Measurements from ENCODE around the gene TMED3. TPM values are rescaled to one million over a fixed set of nuclear protein-coding genes. Genes with fewer than 3 reads are reported as not detected.

TMED3 gene
- total and polyA plus RNA-seq, 4 donors: 47.9 to 71.1 (median 54.5) TPM

DNA sequence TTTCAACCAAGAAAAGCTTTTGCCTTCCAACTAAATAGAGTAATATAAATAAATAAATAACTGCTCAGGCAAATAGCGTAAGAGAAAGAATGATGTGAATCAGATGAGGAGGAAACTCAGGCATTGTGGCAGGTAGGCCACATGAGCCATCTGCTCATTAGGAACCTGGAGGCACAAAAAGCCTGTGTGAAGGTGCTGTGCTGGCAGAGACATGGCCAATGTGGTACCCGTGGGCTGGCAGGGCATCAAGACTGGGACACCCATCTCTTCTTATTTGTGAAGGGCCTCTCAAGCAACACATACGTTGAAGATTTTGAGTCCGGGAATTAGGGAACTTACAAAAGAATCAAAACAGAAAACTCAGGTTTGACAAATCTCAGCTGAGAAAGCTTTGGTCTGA, 18.9 kb upstream of the TMED3 start:
- Histone ChIP-seq H3K4me1 (ENCODE audit: control insufficient read depth in 1 of 2, insufficient read depth in 2 of 2, low read length in 2 of 2) (no peaks in the 10 kb centered on the region), H3K27me3 (ENCODE audit: control insufficient read depth in 1 of 2, insufficient read depth in 2 of 2, low read length in 1 of 2) (no peaks in the 10 kb centered on the region), H3K9me3 (ENCODE audit: control insufficient read depth, low read length) (no peaks in the 10 kb centered on the region), H3K27ac (ENCODE audit: low read depth in 1 of 2, low read length in 2 of 2) (no peak overlapping the region), H3K36me3 (ENCODE audit: control insufficient read depth in 1 of 2, insufficient read depth in 2 of 2, low read length in 1 of 2) (no peaks in the 10 kb centered on the region), H3K4me3 (ENCODE audit: low read length in 2 of 2) (no peak overlapping the region)
- DNase-seq (no peak), ATAC-seq (ENCODE audit: low FRiP score) (no peak)
- intact Hi-C loops (cut with DNase I): no loop called here
- 82 to 83% methylated on average over 4 of the region's 4 CpGs for WGBS, 2 donors

DNA sequence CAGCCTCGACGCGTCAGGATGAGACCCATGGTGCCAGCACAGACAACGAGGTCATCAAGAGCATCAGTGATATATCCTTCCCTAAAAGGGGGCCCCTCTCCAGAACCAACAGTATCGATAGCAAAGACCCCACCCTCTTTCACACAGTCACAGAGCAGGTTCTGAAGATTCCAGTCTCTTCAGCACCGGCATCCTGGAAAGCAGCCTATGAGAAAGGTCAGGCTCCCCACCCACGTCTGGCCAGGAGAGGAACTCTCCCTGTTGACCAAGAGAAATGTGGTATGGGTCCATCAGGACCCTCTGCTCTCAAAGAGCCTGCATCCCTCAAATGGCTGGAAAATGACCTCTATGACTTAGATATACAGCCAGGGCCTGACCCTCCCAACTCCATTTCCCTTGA, 16.8 kb upstream of the TMED3 start:
- intact Hi-C loops (cut with DNase I): no loop called here
- ATAC-seq (ENCODE audit: low FRiP score) (no peak), DNase-seq (no peak)
- no peaks in the 10 kb centered on the region for H3K9me3 ChIP-seq (ENCODE audit: control insufficient read depth, low read length)
- no peaks in the 10 kb centered on the region for H3K36me3 ChIP-seq (ENCODE audit: control insufficient read depth in 1 of 2, insufficient read depth in 2 of 2, low read length in 1 of 2)
- H3K4me1 ChIP-seq (ENCODE audit: control insufficient read depth in 1 of 2, insufficient read depth in 2 of 2, low read length in 2 of 2): no peaks in the 10 kb centered on the region
- no peaks in the 10 kb centered on the region for H3K27me3 ChIP-seq (ENCODE audit: control insufficient read depth in 1 of 2, insufficient read depth in 2 of 2, low read length in 1 of 2)
- no peak overlapping the region for H3K27ac ChIP-seq (ENCODE audit: low read depth in 1 of 2, low read length in 2 of 2)
- H3K4me3 ChIP-seq (ENCODE audit: low read length in 2 of 2): no peak overlapping the region
- 68 to 71% methylated on average over 7 of the region's 7 CpGs for WGBS, 2 donors

- ATAC-seq (ENCODE audit: low FRiP score): no peak
- Histone ChIP-seq H3K9me3 (ENCODE audit: control insufficient read depth, low read length) (no peaks in the 10 kb centered on the region), H3K27ac (ENCODE audit: low read depth in 1 of 2, low read length in 2 of 2) (no peak overlapping the region), H3K27me3 (ENCODE audit: control insufficient read depth in 1 of 2, insufficient read depth in 2 of 2, low read length in 1 of 2) (no peaks in the 10 kb centered on the region), H3K36me3 (ENCODE audit: control insufficient read depth in 1 of 2, insufficient read depth in 2 of 2, low read length in 1 of 2) (no peaks in the 10 kb centered on the region), H3K4me1 (ENCODE audit: control insufficient read depth in 1 of 2, insufficient read depth in 2 of 2, low read length in 2 of 2) (no peaks in the 10 kb centered on the region), H3K4me3 (ENCODE audit: low read length in 2 of 2) (no peak overlapping the region)
- WGBS, 2 donors: 44 to 49% methylated on average over 4 of the region's 4 CpGs
- intact Hi-C loops (cut with DNase I): no loop called here
- DNase-seq: no peak
Measured at GRCh38 chr15:79296583-79296982, 14.3 kb upstream of the TMED3 start.

DNA sequence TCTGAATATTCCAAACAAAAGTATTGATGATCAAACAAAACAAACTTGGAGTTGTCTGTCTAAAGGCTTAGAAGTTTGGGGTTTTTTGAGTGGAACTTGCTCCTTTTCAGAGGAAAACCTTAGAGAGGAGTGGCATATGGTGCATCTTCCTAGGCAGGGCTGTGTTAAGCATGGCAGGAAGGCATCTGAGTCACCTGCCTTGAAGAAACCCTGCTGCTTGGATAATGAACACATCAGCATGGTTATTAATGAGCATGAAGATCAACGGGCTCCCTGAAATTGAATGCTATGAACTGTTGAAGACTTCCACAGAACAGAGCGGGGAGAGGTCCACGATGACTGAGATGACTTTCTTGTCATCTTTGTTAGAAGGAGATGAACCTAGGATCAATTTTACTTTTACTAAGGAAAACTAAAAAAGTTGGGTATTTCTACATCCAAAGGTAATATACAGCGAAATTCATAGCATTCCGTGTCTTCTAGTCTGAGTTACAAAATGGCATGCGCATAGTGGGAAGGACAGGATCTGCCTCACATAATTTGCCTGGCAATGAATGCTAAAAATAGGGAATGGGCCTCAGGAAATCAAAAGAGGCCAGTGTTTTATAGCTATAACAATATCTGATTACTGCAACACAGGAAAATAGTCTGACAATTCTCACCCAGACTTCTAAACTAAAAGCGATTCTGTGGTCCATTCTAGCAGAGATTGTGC, 11.6 kb upstream of the TMED3 start:
- H3K36me3 ChIP-seq (ENCODE audit: control insufficient read depth in 1 of 2, insufficient read depth in 2 of 2, low read length in 1 of 2): no peaks in the 10 kb centered on the region
- ATAC-seq (ENCODE audit: low FRiP score) (no peak), DNase-seq (no peak)
- intact Hi-C loops (cut with DNase I): no loop called here
- no peak overlapping the region for H3K27ac ChIP-seq (ENCODE audit: low read depth in 1 of 2, low read length in 2 of 2)
- H3K4me3 ChIP-seq (ENCODE audit: low read length in 2 of 2): no peak overlapping the region
- no peaks in the 10 kb centered on the region for H3K27me3 ChIP-seq (ENCODE audit: control insufficient read depth in 1 of 2, insufficient read depth in 2 of 2, low read length in 1 of 2)
- no peaks in the 10 kb centered on the region for H3K9me3 ChIP-seq (ENCODE audit: control insufficient read depth, low read length)
- 82 to 83% methylated on average over 7 of the region's 7 CpGs for WGBS, 2 donors
- H3K4me1 ChIP-seq (ENCODE audit: control insufficient read depth in 1 of 2, insufficient read depth in 2 of 2, low read length in 2 of 2): no peaks in the 10 kb centered on the region

DNA sequence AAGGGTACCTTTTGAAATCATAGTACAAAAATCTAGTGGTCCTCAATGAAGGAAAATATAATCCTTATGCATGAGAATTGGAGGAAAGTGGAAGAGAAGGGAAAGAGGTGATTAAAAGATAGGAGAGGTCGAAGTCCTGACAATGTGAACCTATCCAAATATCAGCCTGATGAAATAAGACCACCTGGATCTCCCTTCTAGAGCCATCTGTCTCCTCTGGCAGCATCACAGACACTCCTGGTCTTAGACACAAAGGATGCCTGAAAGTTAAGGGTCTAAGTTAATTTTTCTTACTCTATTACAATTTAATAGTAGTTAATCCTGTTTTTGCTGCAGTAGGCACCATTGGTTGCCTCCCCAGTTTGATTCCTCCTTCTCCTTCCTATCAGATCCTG, 11.1 kb upstream of the TMED3 start:
- no peaks in the 10 kb centered on the region for H3K9me3 ChIP-seq (ENCODE audit: control insufficient read depth, low read length)
- no peaks in the 10 kb centered on the region for H3K4me1 ChIP-seq (ENCODE audit: control insufficient read depth in 1 of 2, insufficient read depth in 2 of 2, low read length in 2 of 2)
- DNase-seq (no peak), ATAC-seq (ENCODE audit: low FRiP score) (no peak)
- intact Hi-C loops (cut with DNase I): no loop called here
- no peaks in the 10 kb centered on the region for H3K27me3 ChIP-seq (ENCODE audit: control insufficient read depth in 1 of 2, insufficient read depth in 2 of 2, low read length in 1 of 2)
- no peak overlapping the region for H3K4me3 ChIP-seq (ENCODE audit: low read length in 2 of 2)
- no peak overlapping the region for H3K27ac ChIP-seq (ENCODE audit: low read depth in 1 of 2, low read length in 2 of 2)
- 52 to 61% methylated on average over 1 of the region's 1 CpG for WGBS, 2 donors
- H3K36me3 ChIP-seq (ENCODE audit: control insufficient read depth in 1 of 2, insufficient read depth in 2 of 2, low read length in 1 of 2): no peaks in the 10 kb centered on the region

DNA sequence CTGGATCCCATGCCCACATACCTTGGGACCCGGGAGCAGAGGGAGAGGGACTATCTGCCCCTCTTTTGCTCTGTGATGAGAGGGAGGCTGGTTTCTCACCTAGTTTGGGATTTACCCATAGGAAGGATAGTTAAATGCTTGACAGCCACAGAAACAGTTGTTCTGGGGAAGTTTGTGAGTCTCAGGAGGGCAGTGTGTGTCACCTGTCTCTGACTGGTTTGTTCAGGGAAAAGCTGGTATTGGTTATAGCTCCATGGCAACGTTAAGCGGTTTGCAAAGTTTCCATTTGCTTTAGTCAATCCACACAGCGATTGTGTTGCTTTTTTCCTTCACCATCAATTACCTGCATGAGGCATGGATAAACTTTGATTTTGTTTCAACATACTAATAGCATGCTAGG, 3.7 kb upstream of the TMED3 start:
- intact Hi-C loops (cut with DNase I): no loop called here
- no peak for DNase-seq

DNA sequence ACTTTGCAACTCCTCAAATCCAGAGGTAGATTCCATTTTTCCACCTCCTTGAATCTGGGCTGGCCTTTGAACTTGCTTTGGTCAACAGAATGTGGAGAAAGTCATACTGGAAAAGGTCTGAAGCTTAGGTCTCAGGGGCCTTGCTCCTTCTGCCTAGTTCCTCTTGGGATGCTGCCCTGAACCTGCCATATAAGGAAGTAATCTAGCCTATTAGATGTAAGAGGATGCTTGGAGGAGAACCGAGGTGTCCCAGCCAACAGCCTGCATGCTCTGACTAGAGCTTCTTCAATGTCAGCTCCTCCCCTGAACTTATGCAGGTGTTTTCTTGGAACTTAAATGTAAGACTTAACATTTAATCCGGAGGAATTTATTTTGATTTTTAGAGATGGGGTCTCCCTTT, 2.0 kb upstream of the TMED3 start:
- H3K27me3 ChIP-seq (ENCODE audit: control insufficient read depth in 1 of 2, insufficient read depth in 2 of 2, low read length in 1 of 2): no peaks in the 10 kb centered on the region
- ATAC-seq (ENCODE audit: low FRiP score): no peak
- H3K36me3 ChIP-seq (ENCODE audit: control insufficient read depth in 1 of 2, insufficient read depth in 2 of 2, low read length in 1 of 2): peaks cover 0 to 2% of the 10 kb centered on the region in 2 donors
- H3K4me3 ChIP-seq (ENCODE audit: low read length in 2 of 2): no peak overlapping the region
- H3K4me1 ChIP-seq (ENCODE audit: control insufficient read depth in 1 of 2, insufficient read depth in 2 of 2, low read length in 2 of 2): peaks cover 0 to 4% of the 10 kb centered on the region in 2 donors
- no peak overlapping the region for H3K27ac ChIP-seq (ENCODE audit: low read depth in 1 of 2, low read length in 2 of 2)
- H3K9me3 ChIP-seq (ENCODE audit: control insufficient read depth, low read length): no peaks in the 10 kb centered on the region
- DNase-seq: no peak
- intact Hi-C loops (cut with DNase I): no loop called here
- WGBS, 2 donors: 35 to 36% methylated on average over 2 of the region's 2 CpGs

More for the DNA sequence above, 3.7 kb upstream of the TMED3 start:
- 31 to 47% methylated on average over 4 of the region's 4 CpGs for whole genome bisulfite sequencing, 2 donors
- Histone ChIP-seq H3K9me3 (ENCODE audit: control insufficient read depth, low read length) (no peaks in the 10 kb centered on the region), H3K27me3 (ENCODE audit: control insufficient read depth in 1 of 2, insufficient read depth in 2 of 2, low read length in 1 of 2) (no peaks in the 10 kb centered on the region), H3K36me3 (ENCODE audit: control insufficient read depth in 1 of 2, insufficient read depth in 2 of 2, low read length in 1 of 2) (no peaks in the 10 kb centered on the region), H3K4me3 (ENCODE audit: low read length in 2 of 2) (no peak overlapping the region), H3K27ac (ENCODE audit: low read depth in 1 of 2, low read length in 2 of 2) (no peak overlapping the region), H3K4me1 (ENCODE audit: control insufficient read depth in 1 of 2, insufficient read depth in 2 of 2, low read length in 2 of 2) (peaks cover 0 to 4% of the 10 kb centered on the region in 2 donors)
- no peak for ATAC-seq (ENCODE audit: low FRiP score)

- Histone ChIP-seq H3K4me1 (ENCODE audit: control insufficient read depth in 1 of 2, insufficient read depth in 2 of 2, low read length in 2 of 2) (peaks cover 0 to 4% of the 10 kb centered on the region in 2 donors), H3K36me3 (ENCODE audit: control insufficient read depth in 1 of 2, insufficient read depth in 2 of 2, low read length in 1 of 2) (peaks cover 3 to 4% of the 10 kb centered on the region in 2 donors), H3K4me3 (ENCODE audit: low read length in 2 of 2) (peak overlapping the region; percentile 62 to 65), H3K27me3 (ENCODE audit: control insufficient read depth in 1 of 2, insufficient read depth in 2 of 2, low read length in 1 of 2) (no peaks in the 10 kb centered on the region), H3K27ac (ENCODE audit: low read depth in 1 of 2, low read length in 2 of 2) (no peak overlapping the region), H3K9me3 (ENCODE audit: control insufficient read depth, low read length) (no peaks in the 10 kb centered on the region)
- intact Hi-C loops (cut with DNase I): loop anchor here (5.0 kb wide), 2 partner anchors 88 to 93 kb away; no protein-coding TSS in a partner anchor
- ATAC-seq (ENCODE audit: low FRiP score) (peak; percentile 50), DNase-seq (no peak)
- WGBS, 2 donors: 2% methylated on average over 12 to 17 of the region's 17 CpGs
Measured at GRCh38 chr15:79310612-79310984, 314 bp upstream of the TMED3 start.

DNA sequence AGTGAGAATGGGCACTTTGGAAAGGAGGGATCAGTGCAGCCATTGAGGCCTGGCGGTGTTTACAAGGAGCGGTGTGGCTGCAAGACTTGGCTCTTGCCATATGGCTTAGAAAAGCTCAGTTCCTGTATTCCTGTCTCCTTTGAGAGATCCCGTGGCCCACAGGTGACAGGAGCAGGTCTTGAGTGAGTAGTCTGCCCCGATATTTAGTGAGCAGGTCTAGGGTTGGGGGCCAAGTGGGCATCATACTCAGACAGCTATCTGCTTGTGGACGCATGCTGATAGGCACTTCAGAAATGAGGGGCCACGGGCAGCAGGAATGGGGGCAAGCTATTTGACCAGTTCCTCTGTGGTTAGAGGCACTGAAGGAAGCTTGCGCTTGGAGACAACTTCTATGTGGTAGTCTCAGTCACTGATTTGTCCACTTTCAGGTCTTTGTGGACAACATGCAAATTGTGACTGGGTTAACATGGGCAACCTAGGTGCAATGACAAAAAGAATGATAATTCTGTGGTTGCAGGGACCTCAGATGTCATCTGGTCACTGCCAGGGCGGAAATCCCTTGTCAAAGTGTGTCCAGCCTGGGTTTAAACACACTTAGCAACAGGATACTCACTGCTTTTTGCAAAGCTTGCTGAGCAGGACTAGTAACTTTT, 1.1 kb downstream of the TMED3 start:
- ATAC-seq (ENCODE audit: low FRiP score): no peak
- 63 to 68% methylated on average over 8 of the region's 8 CpGs for WGBS, 2 donors
- intact Hi-C loops (cut with DNase I): loop anchor here (5.0 kb wide), 2 partner anchors 90 to 95 kb away; no protein-coding TSS in a partner anchor

More for the DNA sequence above, 1.1 kb downstream of the TMED3 start:
- no peaks in the 10 kb centered on the region for H3K9me3 ChIP-seq (ENCODE audit: control insufficient read depth, low read length)
- no peak overlapping the region for H3K27ac ChIP-seq (ENCODE audit: low read depth in 1 of 2, low read length in 2 of 2)
- H3K4me3 ChIP-seq (ENCODE audit: low read length in 2 of 2): peak overlapping the region in 1 of 2 donors; percentile 65
- H3K36me3 ChIP-seq (ENCODE audit: control insufficient read depth in 1 of 2, insufficient read depth in 2 of 2, low read length in 1 of 2): peaks cover 3 to 9% of the 10 kb centered on the region in 2 donors
- H3K27me3 ChIP-seq (ENCODE audit: control insufficient read depth in 1 of 2, insufficient read depth in 2 of 2, low read length in 1 of 2): no peaks in the 10 kb centered on the region
- H3K4me1 ChIP-seq (ENCODE audit: control insufficient read depth in 1 of 2, insufficient read depth in 2 of 2, low read length in 2 of 2): peaks cover 0 to 4% of the 10 kb centered on the region in 2 donors
- DNase-seq: no peak

Measured in aorta (tissue), 5 donors.